ENCODE measurements around the gene BEST4.
"Not testable (repeated sequence)": the region's sequence is repeated elsewhere in the genome, so short reads cannot be mapped to it uniquely, and the experiment has no call there.

BEST4 gene

GRCh38 chr1:44778705-44779576 is 9.0 kb downstream of the BEST4 start:
- no peak for DNase-seq (ENCODE audit: low read depth in 2 of 2)

- no peak for DNase-seq (ENCODE audit: low read depth in 2 of 2)
Observed at GRCh38 chr1:44777969-44778635, 9.9 kb downstream of the BEST4 start.

DNA sequence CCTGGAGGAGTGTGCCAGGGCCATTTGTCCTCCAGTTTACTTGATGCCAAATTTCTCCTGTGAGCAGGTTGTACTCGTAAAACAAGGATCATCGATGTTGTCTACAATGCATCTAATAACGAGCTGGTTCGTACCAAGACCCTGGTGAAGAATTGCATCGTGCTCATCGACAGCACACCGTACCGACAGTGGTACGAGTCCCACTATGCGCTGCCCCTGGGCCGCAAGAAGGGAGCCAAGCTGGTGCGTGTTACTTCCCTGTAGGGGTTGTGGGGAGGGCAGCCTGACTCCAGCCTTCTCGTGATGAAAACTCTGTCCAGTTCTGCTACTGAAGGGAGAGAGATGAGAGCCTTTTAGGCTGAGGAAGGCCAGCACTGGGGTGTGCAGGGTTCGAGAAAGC is 10.4 kb downstream of the BEST4 start:
- no peak for DNase-seq (ENCODE audit: low read depth in 2 of 2)

- no peak for DNase-seq (ENCODE audit: low read depth in 2 of 2)
Observed at GRCh38 chr1:44776730-44777068, 11.3 kb downstream of the BEST4 start.

DNA sequence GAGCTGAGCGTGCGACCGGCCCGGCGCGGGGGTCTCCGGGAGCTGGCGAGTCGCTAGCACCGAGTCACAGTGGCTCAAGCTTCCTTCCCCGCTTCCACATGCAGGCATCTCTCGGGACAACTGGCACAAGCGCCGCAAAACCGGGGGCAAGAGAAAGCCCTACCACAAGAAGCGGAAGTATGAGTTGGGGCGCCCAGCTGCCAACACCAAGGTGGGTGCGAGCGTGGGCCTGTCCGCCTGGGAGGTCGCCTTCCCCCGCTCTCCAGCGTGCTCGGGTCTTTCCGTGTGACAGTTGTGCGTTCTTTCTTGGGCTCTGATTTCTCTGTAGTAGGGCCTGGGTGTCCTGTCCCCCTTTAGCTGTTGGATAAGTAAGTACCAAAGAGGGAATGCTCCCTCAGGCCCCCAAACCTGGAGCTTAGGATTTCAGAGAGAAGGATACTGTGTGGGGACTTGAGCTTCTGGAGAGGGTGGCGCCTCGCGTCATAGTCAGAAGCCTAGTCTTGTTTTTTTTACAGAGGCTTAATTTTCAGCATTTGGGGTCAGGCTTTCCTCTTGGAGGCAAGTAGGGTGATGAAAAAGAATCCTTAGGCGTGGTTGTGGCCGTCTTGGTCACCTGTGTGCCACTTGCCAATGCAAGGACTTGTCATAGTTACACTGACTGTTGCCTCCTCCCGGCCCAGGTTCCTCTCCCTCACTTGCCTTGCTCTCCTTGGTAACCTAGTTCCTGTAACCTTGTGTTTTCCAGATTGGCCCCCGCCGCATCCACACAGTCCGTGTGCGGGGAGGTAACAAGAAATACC is 11.8 kb downstream of the BEST4 start:
- peak in 1 of 2 donors; percentile 28 for DNase-seq (ENCODE audit: low read depth in 2 of 2)

DNA sequence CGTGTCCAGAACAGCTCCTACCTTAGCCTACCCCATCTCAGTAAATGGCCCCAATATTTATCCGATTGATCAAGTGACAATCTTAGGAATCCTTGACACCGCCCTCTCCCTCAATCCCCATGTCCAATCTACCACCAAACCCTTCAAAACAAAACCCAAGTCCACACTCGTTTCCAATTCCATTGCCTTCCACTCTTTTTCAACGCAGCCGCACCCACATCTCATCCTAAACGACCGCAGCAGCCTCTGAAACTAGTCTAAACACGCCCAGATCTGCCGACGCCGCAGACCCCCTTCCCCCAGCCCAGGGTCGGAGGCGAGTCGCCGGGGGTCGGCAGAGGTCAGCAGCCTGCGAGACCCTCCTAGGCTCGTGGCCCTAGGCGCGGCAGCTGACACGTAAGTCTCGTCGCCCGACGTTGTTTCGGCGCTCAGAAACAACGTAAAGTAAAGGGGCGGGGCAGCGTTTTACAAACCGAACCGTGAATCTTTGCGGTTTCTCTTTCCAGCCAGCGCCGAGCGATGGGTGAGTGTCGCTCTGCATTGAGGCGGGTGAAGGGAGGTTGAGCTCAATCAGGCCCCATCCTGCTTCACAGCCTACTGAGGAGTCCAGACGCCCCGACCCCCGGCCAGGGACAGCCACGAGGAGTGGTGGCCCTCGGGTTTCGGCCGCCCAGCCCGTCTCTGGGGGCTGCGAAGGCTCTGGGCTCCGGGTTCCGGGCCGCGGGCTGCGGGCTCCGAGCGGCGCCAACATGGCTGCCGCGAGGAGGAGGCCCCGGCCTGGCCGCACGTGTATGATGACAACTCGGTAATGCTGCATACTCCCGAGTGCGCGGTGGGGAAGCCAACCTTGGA is 12.7 kb downstream of the BEST4 start, which contains the start of gene RPS8:
Gene RPS8, plus strand, starts transcription at position 463 of the 852 bp plus-strand sequence. Its CDS starts 57 bp downstream, at position 520.
- peak; percentile 76 to 87 for DNase-seq (ENCODE audit: low read depth in 2 of 2)

- DNase-seq (ENCODE audit: low read depth in 2 of 2) = not testable (repeated sequence)
Observed at GRCh38 chr1:44766421-44766820, 21.5 kb downstream of the BEST4 start.

- DNase-seq (ENCODE audit: low read depth in 2 of 2) = no peak
Observed at GRCh38 chr1:44760876-44761275, 27.1 kb downstream of the BEST4 start.

DNA sequence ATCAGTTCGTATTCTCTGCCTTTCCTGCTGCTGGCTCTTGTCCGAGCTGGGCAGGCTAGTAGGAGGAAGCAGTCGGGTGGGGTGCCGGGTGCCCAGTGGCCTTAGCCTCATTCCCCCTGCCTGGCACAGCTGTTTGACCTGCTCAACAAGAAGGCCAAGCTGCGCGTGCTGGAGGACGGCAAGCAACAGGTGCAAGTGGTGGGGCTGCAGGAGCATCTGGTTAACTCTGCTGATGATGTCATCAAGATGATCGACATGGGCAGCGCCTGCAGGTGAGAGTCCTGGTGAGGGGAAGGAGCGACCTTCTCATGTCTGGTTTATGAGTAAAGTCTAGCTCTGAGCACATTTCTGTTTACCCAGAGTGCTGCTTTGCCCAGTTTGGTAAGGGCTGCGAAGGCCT is 28.9 kb downstream of the BEST4 start:
- no peak for DNase-seq (ENCODE audit: low read depth in 2 of 2)

GRCh38 chr1:44757420-44757819 is 30.6 kb downstream of the BEST4 start:
- no peak for DNase-seq (ENCODE audit: low read depth in 2 of 2)

DNA sequence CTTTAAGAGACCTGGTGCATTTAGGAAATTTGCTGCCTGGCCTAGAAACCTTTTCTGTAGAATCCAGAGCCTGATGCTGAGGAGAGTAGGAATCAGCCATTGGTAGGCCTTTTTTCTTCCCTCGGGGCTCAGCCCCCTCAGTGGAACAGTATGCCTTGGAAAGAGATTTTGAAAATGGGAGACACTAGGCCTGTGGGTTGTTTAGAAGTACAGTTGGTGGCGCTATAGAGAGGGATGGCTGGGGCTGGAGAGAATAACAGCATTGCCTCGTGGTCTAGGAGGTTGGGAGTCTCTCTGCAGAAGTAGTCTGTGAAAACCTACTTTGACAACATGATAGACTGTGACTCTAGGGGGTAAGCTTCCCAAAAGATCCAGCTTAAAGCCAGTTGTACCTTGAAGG is 40.1 kb downstream of the BEST4 start:
- no peak for DNase-seq (ENCODE audit: low read depth in 2 of 2)

- no peak for DNase-seq (ENCODE audit: low read depth in 2 of 2)
Observed at GRCh38 chr1:44743211-44743610, 44.8 kb downstream of the BEST4 start.

- no peak for DNase-seq (ENCODE audit: low read depth in 2 of 2)
Observed at GRCh38 chr1:44740179-44740617, 47.8 kb downstream of the BEST4 start.

DNA sequence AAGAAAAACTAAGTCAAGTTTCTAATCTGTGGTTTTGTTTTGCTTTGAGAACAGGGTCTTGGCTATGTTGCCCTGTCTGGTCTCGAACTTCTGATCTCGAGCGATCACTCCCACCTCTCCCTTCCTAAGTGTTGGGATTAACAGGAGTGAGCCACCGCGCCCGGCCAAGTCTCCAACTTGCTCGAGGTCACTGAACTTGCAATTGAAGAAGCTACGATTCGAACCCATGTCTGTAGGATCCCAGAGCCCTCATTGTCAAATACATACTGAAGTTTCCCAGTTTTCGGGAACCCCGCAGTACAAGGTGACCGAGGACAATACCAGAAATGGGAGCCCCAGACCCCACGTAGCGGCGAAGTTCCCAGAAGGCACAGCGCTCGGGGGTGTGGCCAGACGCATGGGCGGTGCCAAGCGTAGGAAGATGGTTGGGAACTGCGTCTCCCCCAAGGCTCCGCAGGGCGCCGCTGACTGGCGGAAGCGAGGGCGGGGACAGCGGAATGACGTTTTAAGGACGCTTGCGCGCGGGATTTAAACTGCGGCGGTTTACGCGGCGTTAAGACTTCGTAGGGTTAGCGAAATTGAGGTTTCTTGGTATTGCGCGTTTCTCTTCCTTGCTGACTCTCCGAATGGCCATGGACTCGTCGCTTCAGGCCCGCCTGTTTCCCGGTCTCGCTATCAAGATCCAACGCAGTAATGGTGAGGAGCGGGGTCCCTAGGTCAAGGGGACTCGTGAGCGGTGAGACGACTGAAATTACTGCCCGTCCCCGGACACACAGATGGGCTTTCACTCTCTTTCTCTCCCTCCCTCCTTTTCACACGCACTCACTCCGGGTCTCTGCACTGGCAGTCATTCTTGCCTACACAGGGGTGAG is 48.4 kb downstream of the BEST4 start, which contains the start of gene KIF2C:
Gene KIF2C, plus strand, starts transcription at position 531 of the 872 bp plus-strand sequence. Its CDS starts 96 bp downstream, at position 627.
- DNase-seq (ENCODE audit: low read depth in 2 of 2) = peak; percentile 95 to 96

DNA sequence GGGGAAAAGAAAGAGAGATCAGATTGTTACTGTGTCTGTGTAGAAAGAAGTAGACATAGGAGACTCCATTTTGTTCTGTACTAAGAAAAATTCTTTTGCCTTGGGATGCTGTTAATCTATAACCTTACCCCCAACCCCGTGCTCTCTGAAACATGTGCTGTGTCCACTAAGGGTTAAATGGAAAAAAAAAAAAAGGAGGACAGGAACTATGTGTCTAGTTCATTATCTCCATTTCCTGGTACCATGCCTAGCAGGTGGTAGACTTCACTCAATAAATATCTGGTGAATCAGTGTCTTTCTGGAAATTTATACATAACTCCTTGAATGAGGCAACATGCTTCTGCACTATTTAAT is 49.0 kb downstream of the BEST4 start:
- not testable (repeated sequence) for DNase-seq (ENCODE audit: low read depth in 2 of 2)

DNA sequence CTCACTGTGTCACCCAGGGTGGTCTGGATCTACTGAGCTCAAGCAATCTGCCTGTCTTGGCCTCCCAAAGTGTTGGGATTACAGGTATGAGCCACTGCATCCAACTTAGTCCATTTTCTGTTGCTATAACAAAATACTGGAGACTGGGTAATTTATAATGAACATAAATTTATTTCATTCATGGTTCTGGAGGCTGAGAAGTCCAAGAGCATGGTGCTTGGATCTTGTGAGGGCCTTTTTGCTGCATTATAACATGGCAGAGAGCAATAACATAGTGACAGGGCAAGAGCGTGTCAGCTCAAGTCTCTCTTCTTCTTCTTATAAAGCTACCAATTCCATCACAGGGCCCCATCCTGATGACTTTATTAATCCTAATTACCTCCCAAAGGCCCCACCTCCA is 52.0 kb downstream of the BEST4 start:
- DNase-seq (ENCODE audit: low read depth in 2 of 2) = no peak

- no peak for DNase-seq (ENCODE audit: low read depth in 2 of 2)
Observed at GRCh38 chr1:44733784-44734183, 54.2 kb downstream of the BEST4 start.
